Large intestine (tissue), 3 donors: ENCODE data around the gene POLL. TPM values are rescaled to one million over a fixed set of nuclear protein-coding genes. Genes with fewer than 3 reads are reported as not detected.

ENCODE experiments used
- DNase-seq, 2 donors: peaks; one replicate each; pipeline versions ENCODE4 v3.0.0 to v3.0.0-alpha.2; 2013
- H3K27ac ChIP-seq: one replicate; pipeline ENCODE4 v1.5.1; 2013; ENCODE audit warnings: low read length
- H3K27me3 ChIP-seq: 2 replicates; pipeline ENCODE4 v1.6.1; 2013; ENCODE audit warnings: low read length; ENCODE audit not compliant: control insufficient read depth, insufficient read depth
- H3K36me3 ChIP-seq: 2 replicates; pipeline ENCODE4 v1.6.1; 2013; ENCODE audit warnings: low read length; ENCODE audit not compliant: control insufficient read depth, insufficient read depth
- H3K4me1 ChIP-seq: one replicate; pipeline ENCODE4 v1.6.1; 2013; ENCODE audit warnings: low read length; ENCODE audit not compliant: control insufficient read depth, insufficient read depth
- H3K4me3 ChIP-seq: one replicate; pipeline ENCODE4 v1.5.1; 2013; ENCODE audit warnings: low read length
- H3K9me3 ChIP-seq: one replicate; pipeline ENCODE4 v1.6.1; 2013; ENCODE audit warnings: mild to moderate bottlenecking, low read depth, low read length, moderate library complexity; ENCODE audit not compliant: control insufficient read depth
- WGBS: methylation state at CpG from one replicate; pipeline ENCODE4 v1.1.5; 2013; ENCODE audit warnings: low lambda C conversion rate; ENCODE audit not compliant: insufficient coverage; 5-methylcytosine and 5-hydroxymethylcytosine counted together
- polyA plus RNA-seq: library from polyadenylated mRNA; unstranded; fragments of 120-200 nt; gene quantifications from one replicate; pipeline ENCODE4 v1.2.1, GENCODE V29; 2013

Gene POLL
- polyA plus RNA-seq, 1 donor, result 31.4 TPM

DNA sequence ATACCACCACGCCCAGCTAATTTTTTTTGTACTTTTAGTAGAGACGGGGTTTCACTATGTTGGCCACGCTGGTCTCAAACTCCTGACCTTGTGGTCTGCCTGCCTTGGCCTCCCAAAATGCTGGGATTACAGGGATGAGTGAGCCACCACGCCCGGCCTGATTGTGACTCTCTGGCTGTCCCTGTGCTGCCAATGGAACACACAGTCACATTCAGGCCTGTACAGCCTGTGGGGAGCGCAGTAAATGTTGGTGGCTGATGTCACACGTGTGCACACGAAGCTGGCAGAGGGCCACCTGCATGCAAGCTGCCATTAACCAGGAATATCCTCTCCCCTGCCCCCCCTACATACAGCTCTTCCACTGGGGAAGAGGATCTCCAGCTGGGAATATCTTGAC, 22.1 kb downstream of the POLL start:
- H3K4me1 ChIP-seq, result peaks cover 14% of the 10 kb centered on the region
- no peaks in the 10 kb centered on the region for H3K36me3 ChIP-seq
- no peak overlapping the region for H3K4me3 ChIP-seq
- H3K27me3 ChIP-seq, result peaks cover 75% of the 10 kb centered on the region
- WGBS, result no CpG with 5 or more reads among the region's 8 CpGs
- no peak for DNase-seq
- no peak overlapping the region for H3K27ac ChIP-seq
- H3K9me3 ChIP-seq, result no peaks in the 10 kb centered on the region

DNA sequence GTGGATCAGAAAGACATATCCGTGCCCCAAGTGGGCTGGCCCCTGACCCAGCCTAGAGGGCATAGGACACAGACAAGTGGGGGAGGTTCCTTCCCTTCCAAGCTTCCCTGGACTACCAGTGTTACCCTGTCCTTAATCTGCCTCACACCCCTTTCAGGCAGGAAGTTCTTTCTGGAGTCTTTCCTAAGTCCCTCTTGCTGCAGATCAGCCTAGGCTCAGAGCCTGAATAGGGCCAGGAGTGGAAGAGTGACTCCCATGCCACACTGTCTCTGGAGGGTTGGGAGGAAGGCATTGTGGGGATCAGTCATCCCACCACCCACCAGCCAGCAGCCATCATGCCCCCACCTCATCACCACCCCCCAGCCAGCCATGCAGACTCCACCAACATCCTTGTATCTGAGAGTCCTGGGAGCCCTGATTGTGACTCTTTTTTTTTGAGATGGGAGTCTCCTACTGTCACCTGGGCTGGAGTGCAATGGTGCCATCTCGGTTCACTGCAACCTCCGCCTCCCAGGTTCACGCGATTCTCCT, 22.6 kb downstream of the POLL start:
- no CpG with 5 or more reads among the region's 5 CpGs for WGBS
- no peak for DNase-seq

DNA sequence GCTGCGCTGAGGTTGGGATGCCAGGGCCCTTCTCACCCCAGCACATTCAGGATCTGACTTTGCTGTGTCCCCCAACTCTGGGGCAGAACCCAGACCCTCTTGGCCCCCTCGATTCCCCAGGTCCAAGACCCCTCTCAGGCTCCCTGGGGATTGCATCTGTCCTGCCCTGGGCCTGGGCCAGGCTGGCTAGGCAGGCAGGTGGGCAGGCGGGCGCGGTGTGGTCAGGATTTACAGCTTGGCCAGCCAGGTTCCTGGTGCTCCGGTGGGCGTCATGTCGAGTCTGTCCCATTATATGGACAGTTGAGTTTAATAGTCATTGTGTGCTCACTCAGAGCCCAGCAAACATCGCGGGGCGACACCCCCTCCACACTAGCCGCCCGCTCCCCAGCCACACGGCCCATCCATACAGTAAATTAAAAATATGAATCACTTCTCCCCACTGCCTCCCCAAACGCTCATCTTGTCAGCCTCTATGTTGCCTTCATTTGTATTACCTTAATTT, 23.5 kb downstream of the POLL start:
- Histone ChIP-seq H3K36me3 (no peaks in the 10 kb centered on the region), H3K27me3 (peaks cover 65% of the 10 kb centered on the region), H3K27ac (no peak overlapping the region), H3K9me3 (no peaks in the 10 kb centered on the region), H3K4me1 (peaks cover 2% of the 10 kb centered on the region), H3K4me3 (no peak overlapping the region)
- no peak for DNase-seq
- 50% methylated on average over 2 of the region's 15 CpGs for WGBS

More for the DNA sequence above, 22.6 kb downstream of the POLL start:
- Histone ChIP-seq H3K27me3 (peaks cover 71% of the 10 kb centered on the region), H3K36me3 (no peaks in the 10 kb centered on the region), H3K4me3 (no peak overlapping the region), H3K27ac (no peak overlapping the region), H3K9me3 (no peaks in the 10 kb centered on the region), H3K4me1 (peaks cover 9% of the 10 kb centered on the region)

DNA sequence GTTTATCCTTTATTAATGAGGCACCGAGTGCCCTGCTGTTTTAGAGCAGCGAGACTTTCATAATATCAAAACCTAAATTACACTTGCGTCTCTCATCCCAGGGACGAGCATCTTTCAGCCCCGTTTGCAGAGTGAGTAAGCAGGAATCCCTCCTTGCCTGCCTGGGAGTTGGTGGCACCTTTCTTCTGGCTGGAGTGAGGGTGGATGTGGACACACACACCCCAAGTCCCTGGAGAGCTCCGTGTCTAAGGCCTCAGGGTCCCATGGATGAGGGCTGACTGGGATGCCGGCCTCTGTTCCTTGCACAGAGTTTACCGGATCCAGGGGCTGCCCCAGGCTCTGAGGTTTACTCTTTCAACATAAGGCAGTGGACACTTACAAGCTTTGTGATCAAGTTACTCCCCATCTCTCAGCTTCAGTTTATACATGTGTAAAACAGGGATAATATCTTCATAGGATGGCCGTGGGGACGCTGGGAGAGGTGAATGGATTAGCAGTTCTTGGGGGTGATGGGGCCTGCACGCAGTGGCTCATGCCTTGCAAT, 24.5 kb downstream of the POLL start:
- no peak overlapping the region for H3K4me3 ChIP-seq
- no peaks in the 10 kb centered on the region for H3K36me3 ChIP-seq
- 96% methylated on average over 4 of the region's 11 CpGs for WGBS
- peaks cover 59% of the 10 kb centered on the region for H3K27me3 ChIP-seq
- no peak for DNase-seq
- H3K27ac ChIP-seq, result no peak overlapping the region
- H3K9me3 ChIP-seq, result no peaks in the 10 kb centered on the region
- no peaks in the 10 kb centered on the region for H3K4me1 ChIP-seq

DNA sequence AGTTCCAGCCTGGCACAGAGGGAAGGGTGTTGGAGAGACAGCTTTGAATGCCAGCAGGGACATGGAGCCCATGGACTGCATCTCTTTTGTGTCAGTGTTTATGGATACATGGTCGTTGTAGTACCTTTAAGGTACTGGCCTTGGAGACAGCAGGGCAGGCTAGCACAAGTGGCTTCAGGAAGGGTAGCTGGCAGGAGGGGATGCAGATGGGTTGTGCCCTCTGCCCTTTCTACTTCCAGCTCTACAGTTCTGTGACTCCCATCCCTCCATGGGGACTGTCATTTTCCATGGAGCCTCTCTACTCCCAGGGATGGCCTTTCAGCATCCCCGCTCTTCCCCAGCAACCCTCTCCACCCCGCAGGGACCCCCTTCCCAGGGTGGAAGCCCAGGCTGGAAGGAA, 25.1 kb downstream of the POLL start:
- H3K9me3 ChIP-seq, result no peaks in the 10 kb centered on the region
- WGBS, result no CpG with 5 or more reads among the region's 3 CpGs
- no peak overlapping the region for H3K27ac ChIP-seq
- no peaks in the 10 kb centered on the region for H3K4me1 ChIP-seq
- H3K4me3 ChIP-seq, result no peak overlapping the region
- no peak for DNase-seq
- no peaks in the 10 kb centered on the region for H3K36me3 ChIP-seq
- H3K27me3 ChIP-seq, result peaks cover 53% of the 10 kb centered on the region

DNA sequence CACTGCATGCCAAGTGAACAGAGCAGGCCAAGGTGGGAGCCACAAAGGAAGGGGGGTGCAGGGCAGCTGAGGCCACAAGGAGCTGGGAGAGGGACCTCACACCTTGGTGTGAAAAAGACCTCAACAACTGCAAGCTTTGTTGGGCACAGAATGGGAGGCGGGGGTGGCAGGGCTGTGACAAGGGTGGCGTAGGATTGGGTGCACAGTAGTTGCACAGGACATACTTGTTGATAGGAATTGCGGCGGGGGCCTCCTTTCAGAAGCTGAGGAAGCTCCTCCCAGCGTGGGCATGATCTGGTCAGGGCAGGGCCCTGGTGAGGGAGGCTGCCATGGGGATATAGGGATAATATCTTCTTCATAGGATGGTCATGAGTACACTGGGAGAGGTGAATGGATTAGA, 25.8 kb downstream of the POLL start:
- peaks cover 46% of the 10 kb centered on the region for H3K27me3 ChIP-seq
- H3K36me3 ChIP-seq, result no peaks in the 10 kb centered on the region
- DNase-seq, result no peak
- no peaks in the 10 kb centered on the region for H3K9me3 ChIP-seq
- WGBS, result no CpG with 5 or more reads among the region's 5 CpGs
- no peaks in the 10 kb centered on the region for H3K4me1 ChIP-seq
- H3K27ac ChIP-seq, result no peak overlapping the region
- H3K4me3 ChIP-seq, result no peak overlapping the region

DNA sequence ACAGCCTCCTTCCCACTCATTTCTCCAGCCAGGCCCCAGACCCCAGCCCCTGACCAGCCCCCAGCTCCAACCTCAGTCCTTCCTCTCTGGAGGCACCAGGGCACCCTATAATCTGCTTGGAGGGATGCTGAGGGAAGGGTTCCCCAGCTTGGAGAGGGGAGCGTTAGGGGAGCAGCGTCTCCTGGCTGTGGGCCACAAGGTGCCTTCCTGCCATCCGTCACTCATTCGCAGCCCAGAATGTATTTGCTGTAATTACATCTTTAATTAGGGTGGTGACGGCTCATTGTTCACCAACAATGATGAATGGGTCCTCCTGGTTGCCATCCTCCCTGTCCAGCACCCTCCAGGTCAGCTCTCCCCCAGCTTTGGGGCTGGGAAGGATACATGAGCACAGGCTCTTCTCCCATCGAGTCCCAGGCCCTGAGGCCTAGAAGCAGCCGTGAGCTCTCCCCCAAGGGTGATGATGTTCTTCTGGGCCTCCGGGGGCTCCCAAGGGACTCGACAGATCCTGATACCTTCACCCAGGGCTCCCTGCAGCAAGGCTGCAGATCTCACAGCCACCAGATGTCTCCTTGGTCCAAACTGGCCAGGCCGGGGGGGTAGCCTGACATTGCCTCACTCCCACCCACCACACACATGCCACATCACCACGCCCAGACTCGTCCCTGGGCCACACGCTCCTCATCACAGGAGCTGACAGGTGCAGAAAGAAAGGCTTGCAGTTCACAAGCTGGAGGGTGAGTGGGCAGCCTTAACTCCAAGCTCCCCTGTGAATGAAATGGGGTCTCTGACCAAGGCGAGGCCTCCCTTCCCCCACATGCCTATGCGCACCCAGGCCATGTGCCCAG, 26.8 kb downstream of the POLL start:
- no peak for DNase-seq
- H3K36me3 ChIP-seq, result no peaks in the 10 kb centered on the region
- peaks cover 37% of the 10 kb centered on the region for H3K27me3 ChIP-seq
- WGBS, result no CpG with 5 or more reads among the region's 15 CpGs
- no peaks in the 10 kb centered on the region for H3K4me1 ChIP-seq
- H3K27ac ChIP-seq, result no peak overlapping the region
- H3K9me3 ChIP-seq, result no peaks in the 10 kb centered on the region
- H3K4me3 ChIP-seq, result no peak overlapping the region

DNA sequence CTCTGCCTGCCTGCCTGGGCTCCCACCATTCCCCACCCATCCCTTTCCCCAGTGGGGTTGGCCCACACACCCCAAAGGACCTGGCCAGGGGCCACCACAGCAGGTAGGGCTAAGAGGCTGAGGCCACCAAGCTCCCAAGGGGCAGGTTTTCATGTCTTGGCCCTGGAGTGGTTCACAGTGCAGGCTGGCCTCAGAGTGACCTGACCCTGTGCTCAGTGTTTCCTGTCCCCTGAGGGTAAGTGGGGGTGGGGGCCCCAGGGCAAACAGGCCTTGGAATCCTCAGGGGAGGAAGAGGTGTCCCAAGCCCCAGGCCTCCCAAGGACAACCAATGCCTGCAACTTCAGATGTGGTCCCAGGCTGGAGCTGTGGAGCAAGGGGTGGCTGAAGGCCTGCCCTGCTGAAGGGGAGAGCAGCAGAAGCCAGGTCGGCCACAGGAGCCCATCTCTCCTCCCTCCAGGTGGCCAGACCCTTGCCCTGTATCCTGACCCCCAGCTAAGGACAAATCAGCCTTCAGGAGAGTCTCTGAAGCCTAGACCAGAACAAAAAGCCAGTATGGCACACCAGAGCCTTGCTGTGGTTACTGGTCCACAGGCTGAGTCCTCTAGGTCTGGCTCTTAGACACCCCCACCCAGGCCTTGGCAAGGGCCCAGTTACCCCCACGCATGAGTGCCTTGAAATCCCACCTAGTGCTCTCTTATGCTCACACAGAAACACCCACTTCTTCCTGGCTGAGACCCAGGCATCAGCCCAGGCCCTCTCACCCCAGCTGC, 27.6 kb downstream of the POLL start:
- H3K36me3 ChIP-seq, result peaks cover 2% of the 10 kb centered on the region
- H3K27ac ChIP-seq, result no peak overlapping the region
- no peak overlapping the region for H3K4me3 ChIP-seq
- DNase-seq, result no peak
- H3K9me3 ChIP-seq, result no peaks in the 10 kb centered on the region
- H3K4me1 ChIP-seq, result no peaks in the 10 kb centered on the region
- no CpG with 5 or more reads among the region's 2 CpGs for WGBS
- H3K27me3 ChIP-seq, result peaks cover 29% of the 10 kb centered on the region

DNA sequence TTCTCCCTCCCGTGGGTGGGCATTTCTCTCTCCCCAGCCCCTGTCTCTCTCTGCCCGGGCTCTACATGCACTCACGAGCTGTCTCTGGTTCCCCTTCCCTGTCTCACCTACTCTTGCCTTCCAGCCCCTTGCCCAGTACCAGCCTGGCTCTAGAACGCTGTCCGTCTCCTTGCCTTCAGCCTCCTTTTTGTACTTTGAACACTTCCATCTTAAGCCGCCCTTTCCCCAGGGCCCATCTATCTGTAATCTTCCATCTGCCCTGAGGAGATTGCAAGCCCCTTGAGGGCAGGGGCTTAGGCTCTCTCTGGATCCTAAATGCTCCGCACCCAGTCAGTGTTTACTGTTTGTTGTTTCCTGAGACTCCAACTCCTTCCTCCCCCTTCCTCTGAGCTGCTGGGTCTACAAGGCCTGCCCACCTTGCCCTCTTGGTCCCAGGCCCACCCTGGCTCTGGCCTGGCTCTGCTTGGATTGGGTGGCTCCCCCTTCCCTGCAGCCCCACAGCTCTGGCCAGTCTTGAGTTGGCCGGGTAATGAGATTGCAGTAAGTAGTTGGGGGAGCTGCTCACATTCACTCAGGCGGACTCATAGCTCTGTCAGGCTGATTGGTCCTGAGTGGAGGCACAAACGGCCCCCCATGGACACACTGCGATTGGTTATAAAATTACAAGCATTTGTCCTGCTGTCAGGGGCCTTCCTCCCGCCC, 28.3 kb downstream of the POLL start:
- no CpG with 5 or more reads among the region's 12 CpGs for WGBS
- no peak for DNase-seq
- peaks cover 21% of the 10 kb centered on the region for H3K27me3 ChIP-seq
- peaks cover 4% of the 10 kb centered on the region for H3K36me3 ChIP-seq
- no peaks in the 10 kb centered on the region for H3K9me3 ChIP-seq
- no peaks in the 10 kb centered on the region for H3K4me1 ChIP-seq
- no peak overlapping the region for H3K4me3 ChIP-seq
- no peak overlapping the region for H3K27ac ChIP-seq
